Sciatic nerve (tissue), 2 donors: Measurements from ENCODE around the gene SPTB. TPM values are rescaled to one million over a fixed set of nuclear protein-coding genes. Genes with fewer than 3 reads are reported as not detected.
A peak's percentile ranks its signal among the peaks of the same experiment; 100 is the strongest.

Experiments
- ATAC-seq: fragments of 200-7000 bp; cut with Tn5 transposase; one replicate; pipeline ENCODE4 v1.9.1; 2020; ENCODE audit warnings: mild to moderate bottlenecking, moderate library complexity
- DNase-seq: peaks from one replicate; pipeline ENCODE4 v3.0.0-alpha.2; 2020; ENCODE audit warnings: low spot score
- intact Hi-C: fragments of 100-400 bp; cut with DNase I; formaldehyde crosslinking; loops from one replicate; pipeline ENCODE4 v1.14.2; 2022
- total RNA-seq: library from RNA; stranded (reverse); fragmentation: NEBNext Ultra II Directional; extraction: Animal tissue kit (Norgen Biotek cat#: 25700); gene quantifications from one replicate; pipeline ENCODE4 v1.2.1, GENCODE V29; 2021
- donor health status: DM: no; HTN: no; CAD: no.
- donor health status: DM: no; HTN: no; CAD: no.

The SPTB gene
- total RNA-seq, 1 donor from 2014 or later: 14.8 TPM

DNA sequence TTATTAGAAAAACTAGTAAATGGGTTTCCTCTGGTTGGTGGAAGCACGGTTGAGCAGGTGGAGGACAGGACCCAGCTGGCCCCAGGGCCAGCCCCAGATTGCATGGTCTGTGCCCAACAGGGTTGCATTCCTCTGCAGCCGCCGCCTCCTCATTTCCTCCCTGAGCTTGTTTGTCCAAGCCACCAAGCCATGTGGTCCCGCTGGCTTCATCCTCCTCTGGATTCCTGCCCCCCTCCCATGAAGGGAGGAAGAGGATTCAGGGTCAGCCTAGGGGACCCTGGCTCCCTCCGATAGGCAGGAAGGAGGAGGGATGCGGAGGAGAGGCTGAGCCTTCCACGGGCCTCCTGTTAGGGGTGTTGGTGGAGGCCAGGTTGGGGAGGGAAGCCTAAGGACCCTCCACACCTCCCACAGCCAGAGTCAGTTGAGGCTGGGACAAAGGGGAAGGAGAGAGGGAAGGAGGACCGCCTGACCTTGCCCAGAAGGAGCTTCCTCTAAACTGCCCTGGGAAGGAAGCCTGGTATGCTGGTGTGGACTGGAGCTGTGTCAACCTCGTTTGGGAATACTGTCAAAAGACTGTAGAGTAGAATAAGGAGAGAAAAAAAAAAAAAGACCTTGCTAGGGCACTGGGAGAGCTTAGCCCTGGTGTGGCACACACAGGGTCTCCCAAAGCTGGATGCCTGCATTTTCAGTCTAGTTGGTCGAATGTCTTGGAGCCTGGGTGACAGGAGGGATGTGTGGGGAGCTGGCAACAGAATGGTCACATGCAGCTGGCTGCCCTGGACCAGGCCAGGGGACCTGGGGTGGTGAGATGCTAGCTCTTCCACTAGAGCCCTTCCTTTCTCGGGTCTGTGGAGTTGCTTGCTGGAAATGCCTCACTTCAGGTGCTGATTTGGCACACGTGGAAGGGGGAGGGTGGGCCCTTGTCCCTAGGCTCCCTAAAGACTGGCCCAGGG, 133.1 kb downstream of the SPTB start:
- peak; percentile 48 for ATAC-seq
- intact Hi-C loops: no loop called here
- no peak for DNase-seq

DNA sequence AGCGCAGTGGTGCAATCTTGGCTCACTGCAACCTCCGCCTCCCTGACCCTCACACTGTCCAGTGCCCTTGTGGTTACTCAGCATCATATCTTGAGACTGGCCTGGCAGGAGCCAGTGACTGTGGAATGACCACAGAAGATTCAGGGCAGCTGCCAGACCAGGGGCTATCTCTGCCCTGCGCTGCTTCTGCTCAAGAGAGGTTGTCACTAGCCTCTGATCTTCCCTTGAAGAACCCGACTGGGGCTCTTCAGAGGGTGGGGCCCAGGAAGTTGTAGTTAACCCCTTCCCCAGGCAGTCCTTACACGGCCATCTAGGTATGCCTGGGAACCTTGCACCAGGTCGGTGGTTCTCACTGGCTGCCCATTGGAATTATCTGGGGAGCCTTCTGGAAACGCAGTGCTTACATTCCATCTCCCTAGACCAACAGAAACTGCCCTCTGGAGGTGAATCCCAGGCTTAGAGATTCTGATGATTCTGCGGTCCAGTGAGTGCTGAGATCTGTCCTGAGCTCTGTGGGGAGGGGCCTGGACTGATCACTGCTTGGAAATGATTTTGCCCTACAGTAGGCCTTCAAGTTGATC, 134.1 kb downstream of the SPTB start:
- DNase-seq (no peak), ATAC-seq (peak; percentile 65)
- intact Hi-C loops: no loop called here

- intact Hi-C loops: no loop called here
- no peak for ATAC-seq
Measured at GRCh38 chr14:64743061-64743460, 136.6 kb downstream of the SPTB start.

DNA sequence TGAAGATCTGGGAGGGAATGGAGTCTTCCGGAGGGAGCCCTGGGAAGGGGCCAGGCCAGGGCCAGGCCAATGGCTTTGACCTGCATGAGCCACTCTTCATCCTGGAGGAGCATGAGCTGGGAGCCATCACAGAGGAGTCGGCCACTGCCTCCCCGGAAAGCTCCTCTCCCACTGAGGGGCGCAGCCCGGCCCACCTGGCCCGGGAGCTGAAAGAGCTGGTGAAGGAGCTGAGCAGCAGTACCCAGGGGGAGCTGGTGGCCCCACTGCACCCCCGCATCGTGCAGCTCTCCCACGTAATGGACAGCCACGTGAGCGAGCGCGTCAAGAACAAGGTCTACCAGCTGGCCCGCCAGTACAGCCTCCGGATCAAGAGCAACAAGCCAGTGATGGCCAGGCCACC, 137.7 kb downstream of the SPTB start:
- DNase-seq (no peak), ATAC-seq (no peak)
- intact Hi-C loops: no loop called here

More at GRCh38 chr14:64743061-64743460, 136.6 kb downstream of the SPTB start:
- no peak for DNase-seq

DNA sequence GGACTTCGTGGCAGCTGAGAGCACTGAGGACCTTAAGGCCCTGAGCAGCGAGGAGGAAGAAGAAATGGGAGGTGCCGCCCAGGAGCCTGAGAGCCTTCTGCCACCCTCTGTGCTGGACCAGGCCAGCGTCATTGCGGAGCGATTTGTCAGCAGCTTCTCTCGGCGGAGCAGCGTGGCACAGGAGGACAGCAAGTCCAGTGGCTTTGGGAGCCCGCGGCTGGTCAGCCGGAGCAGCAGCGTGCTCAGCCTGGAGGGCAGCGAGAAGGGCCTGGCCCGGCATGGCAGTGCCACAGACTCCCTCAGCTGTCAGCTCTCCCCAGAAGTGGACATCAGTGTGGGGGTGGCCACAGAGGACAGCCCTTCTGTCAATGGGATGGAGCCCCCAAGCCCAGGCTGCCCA, 138.5 kb downstream of the SPTB start:
- ATAC-seq (no peak), DNase-seq (no peak)
- intact Hi-C loops: no loop called here

DNA sequence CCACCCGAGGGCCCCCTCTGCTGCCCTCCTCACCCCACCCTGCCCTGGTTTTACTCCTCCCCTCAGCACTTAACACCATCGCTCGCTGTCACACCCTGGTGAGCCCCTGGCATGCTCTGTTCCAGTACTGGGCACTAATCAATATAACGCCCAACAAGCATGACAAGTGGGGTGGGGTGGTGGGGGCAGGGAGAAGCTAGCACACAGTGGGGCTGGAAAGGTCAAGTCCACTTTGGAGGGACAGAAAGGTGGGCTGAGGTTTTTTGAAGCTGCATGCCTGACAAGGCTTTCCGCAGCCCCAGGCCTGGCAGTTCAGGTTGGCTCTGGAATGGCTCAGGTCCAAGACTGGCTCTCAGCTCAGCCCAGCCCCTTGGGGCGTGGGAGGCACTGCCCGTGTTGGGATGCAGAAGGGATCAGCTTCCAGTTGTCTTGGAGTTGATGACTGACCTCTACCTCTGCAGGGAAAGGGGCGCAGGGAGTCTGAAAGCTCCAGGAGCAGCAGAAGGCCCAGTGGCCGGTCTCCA, 141.4 kb downstream of the SPTB start:
- DNase-seq: no peak
- intact Hi-C loops: no loop called here
- ATAC-seq: no peak

- intact Hi-C loops: no loop called here
- ATAC-seq (no peak), DNase-seq (no peak)
Measured at GRCh38 chr14:64737391-64738280, 142.1 kb downstream of the SPTB start.

- DNase-seq (peak; percentile 40), ATAC-seq (no peak)
- intact Hi-C loops: no loop called here
Measured at GRCh38 chr14:64736271-64737169, 143.2 kb downstream of the SPTB start.

GRCh38 chr14:64734990-64735389, 144.7 kb downstream of the SPTB start:
- DNase-seq: no peak
- intact Hi-C loops: no loop called here
- ATAC-seq: peak; percentile 82

GRCh38 chr14:64733899-64734298, 145.8 kb downstream of the SPTB start:
- ATAC-seq (no peak), DNase-seq (no peak)
- intact Hi-C loops: no loop called here

DNA sequence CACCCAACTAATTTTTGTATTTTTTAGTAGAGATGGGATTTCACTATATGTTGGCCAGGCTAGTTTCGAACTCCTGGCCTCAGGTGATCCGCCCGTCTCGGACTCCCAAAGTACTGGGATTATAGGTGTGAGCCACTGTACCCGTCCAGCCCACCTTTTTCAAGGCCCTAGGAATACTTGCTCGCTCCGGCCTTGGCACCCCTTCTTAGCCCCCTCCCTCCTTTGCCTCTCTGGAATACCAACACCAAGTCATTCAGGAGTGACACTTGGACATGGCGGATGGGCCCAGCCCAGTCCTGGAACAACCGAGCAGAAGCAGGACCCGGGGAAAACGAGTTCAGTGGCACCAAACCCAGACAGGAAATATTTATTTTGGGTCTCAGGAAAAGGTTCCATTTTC, 146.4 kb downstream of the SPTB start:
- ATAC-seq (no peak), DNase-seq (no peak)
- intact Hi-C loops: no loop called here

GRCh38 chr14:64732536-64733120, 147.1 kb downstream of the SPTB start:
- no peak for ATAC-seq
- intact Hi-C loops: no loop called here
- no peak for DNase-seq

DNA sequence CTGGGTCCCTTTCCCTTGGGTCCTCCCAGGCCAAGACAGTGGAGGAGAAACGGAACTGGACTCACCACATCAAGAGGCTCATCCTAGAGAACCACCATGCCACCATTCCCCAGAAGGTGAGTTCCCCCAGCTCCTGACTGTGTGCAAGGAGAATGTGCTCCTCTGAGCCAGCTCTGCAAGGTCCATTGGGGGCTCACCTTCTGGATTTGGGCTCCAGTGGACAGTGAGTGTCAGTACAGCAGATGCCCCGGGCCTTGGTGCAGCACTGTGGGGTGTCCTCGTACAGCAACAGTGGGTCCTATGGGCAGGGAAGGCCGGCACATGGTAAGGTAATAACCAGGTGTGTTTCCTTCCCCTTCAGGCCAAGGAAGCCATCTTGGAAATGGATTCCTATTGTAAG, 147.6 kb downstream of the SPTB start:
- no peak for ATAC-seq
- intact Hi-C loops: no loop called here
- DNase-seq: no peak

DNA sequence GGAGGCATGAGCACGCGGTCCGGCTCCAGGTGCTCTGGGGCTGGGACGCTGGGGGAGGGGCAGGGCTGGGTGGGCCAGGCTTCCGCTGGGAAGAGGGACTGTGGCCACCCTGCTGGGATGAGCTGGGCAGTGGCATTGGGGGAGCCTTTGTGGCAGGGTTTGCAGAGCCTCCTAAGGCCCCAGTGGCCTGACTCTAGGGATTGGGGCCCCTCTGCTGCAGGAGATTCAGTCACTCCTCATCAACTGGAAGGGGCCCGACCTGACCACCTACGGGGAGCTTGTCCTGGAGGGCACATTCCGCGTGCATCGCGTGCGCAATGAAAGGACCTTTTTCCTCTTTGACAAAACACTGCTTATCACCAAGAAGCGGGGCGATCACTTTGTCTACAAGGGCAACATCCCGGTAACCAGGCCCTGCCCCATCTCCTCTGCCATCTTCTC, 148.5 kb downstream of the SPTB start:
- ATAC-seq (no peak), DNase-seq (no peak)
- intact Hi-C loops: no loop called here

- DNase-seq (no peak), ATAC-seq (no peak)
- intact Hi-C loops: no loop called here
Measured at GRCh38 chr14:64730681-64731080, 149.0 kb downstream of the SPTB start.

DNA sequence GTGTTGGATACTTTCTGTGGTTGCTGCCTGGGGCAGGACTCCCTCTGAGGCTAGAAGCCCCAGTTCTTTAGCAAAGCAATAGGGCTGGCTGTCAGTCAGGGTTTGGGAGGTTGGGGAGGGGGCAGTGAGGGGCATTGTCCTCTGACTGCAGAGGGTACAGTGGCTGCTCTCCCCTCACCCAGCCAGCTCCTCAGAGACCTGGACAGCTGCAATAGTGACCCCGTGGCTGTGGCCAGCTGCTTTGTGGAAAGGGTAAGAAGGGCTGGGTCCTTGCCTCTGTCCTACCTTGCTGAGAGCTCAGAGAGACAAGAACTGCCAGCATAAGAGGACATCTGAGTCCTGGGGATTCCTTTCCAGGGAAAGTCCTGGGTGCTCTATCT, 149.7 kb downstream of the SPTB start:
- no peak for ATAC-seq
- DNase-seq: no peak
- intact Hi-C loops: no loop called here

GRCh38 chr14:64729386-64730060, 150.2 kb downstream of the SPTB start:
- ATAC-seq (peak; percentile 90), DNase-seq (no peak)
- intact Hi-C loops: no loop called here
